A172 (cell line): ENCODE data around the gene MDC1. TPM values are rescaled to one million over a fixed set of nuclear protein-coding genes. Genes with fewer than 3 reads are reported as not detected.

ENCODE experiments used
- total RNA-seq: library from RNA; depleted of rRNA; stranded (reverse); fragments of >200 nt; shearing (Covaris generic); gene quantifications from 2 replicates; pipeline ENCODE4 v1.2.3, GENCODE V29; 2014; rRNA removed

Gene MDC1
- total RNA-seq, 1 experiment from 2014 or later, result 7.6 TPM

Other genes starting within 250 kb of the MDC1 start
- 86.1 and 89.5 TPM in 2 replicates for gene HLA-E, start 227.8 kb downstream of the MDC1 start, total RNA-seq
- 15.0 and 28.2 TPM in 2 replicates for gene GNL1, start 160.8 kb downstream of the MDC1 start, total RNA-seq
- 5.5 and 7.6 TPM in 2 replicates for gene PRR3, start 160.0 kb downstream of the MDC1 start, total RNA-seq
- 45.6 and 45.7 TPM in 2 replicates for gene ABCF1, start 145.8 kb downstream of the MDC1 start, total RNA-seq
- gene PPP1R10, start 100.0 kb downstream of the MDC1 start, total RNA-seq, result 22.6 and 28.2 TPM in 2 replicates
- gene MRPS18B, start 99.4 kb downstream of the MDC1 start, total RNA-seq, result 76.8 and 82.8 TPM in 2 replicates
- 2.4 and 5.9 TPM in 2 replicates for gene ATAT1, start 90.4 kb downstream of the MDC1 start, total RNA-seq
- 4.8 and 6.1 TPM in 2 replicates for gene C6orf136, start 70.1 kb downstream of the MDC1 start, total RNA-seq
- 30.4 and 36.1 TPM in 2 replicates for gene DHX16, start 44.3 kb downstream of the MDC1 start, total RNA-seq
- 62.3 and 66.2 TPM in 2 replicates for gene PPP1R18, start 30.6 kb downstream of the MDC1 start, total RNA-seq
- gene NRM, start 26.3 kb downstream of the MDC1 start, total RNA-seq, result 13.2 and 14.0 TPM in 2 replicates
- gene TUBB, start 3.1 kb upstream of the MDC1 start, total RNA-seq, result 1,118 and 1,364 TPM in 2 replicates
- gene FLOT1, start 25.4 kb upstream of the MDC1 start, total RNA-seq, result 163 and 165 TPM in 2 replicates
- gene IER3, start 27.3 kb upstream of the MDC1 start, total RNA-seq, result 61.1 and 63.2 TPM in 2 replicates
- gene DDR1, start 167.2 kb upstream of the MDC1 start, total RNA-seq, result 39.0 and 50.9 TPM in 2 replicates
- 8.9 and 24.9 TPM in 2 replicates for gene GTF2H4, start 190.9 kb upstream of the MDC1 start, total RNA-seq
- gene VARS2, start 197.0 kb upstream of the MDC1 start, total RNA-seq, result 25.2 and 28.2 TPM in 2 replicates
- gene SFTA2, start 214.9 kb upstream of the MDC1 start, total RNA-seq, result not detected in 2 replicates
- gene MUCL3, start 223.7 kb upstream of the MDC1 start, total RNA-seq, result 0.43 TPM in 1 of 2 replicates, not detected in the other